Endothelial cell of umbilical vein (primary cell): Measurements from ENCODE around the gene ZNF619.

Experiments used
- CTCF ChIP-seq, 2 donors: IDR thresholded peaks; 1 replicate in 1 of 2; 2 replicates in 1 of 2; pipeline ENCODE4 v1.5.1; 2011; ENCODE audit warnings: low read length in 2 of 2, mild to moderate bottlenecking in 2 of 2, moderate library complexity in 2 of 2, control low read depth in 1 of 2, inconsistent platforms in 1 of 2, low read depth in 1 of 2; ENCODE audit not compliant: insufficient read depth in 1 of 2; ENCODE audit errors: extremely low read depth in 1 of 2
- POLR2A ChIP-seq: IDR thresholded peaks from 2 replicates; pipeline ENCODE4 v1.6.1; 2012; ENCODE audit warnings: low read depth, mild to moderate bottlenecking, control low read depth, low read length

GRCh38 chr3:40521254-40521653 is 44.3 kb downstream of the ZNF619 start:
- TF ChIP-seq CTCF (IDR thresholded peaks at IDR 0.05; ENCODE audit: extremely low read depth in 1 of 2, insufficient read depth in 1 of 2, low read depth in 1 of 2, low read length in 2 of 2): no peak
- no peak for TF ChIP-seq POLR2A
